ENCODE data around the gene ILF3.
A peak's percentile ranks its signal among the peaks of the same experiment; 100 is the strongest.

The ILF3 gene

DNA sequence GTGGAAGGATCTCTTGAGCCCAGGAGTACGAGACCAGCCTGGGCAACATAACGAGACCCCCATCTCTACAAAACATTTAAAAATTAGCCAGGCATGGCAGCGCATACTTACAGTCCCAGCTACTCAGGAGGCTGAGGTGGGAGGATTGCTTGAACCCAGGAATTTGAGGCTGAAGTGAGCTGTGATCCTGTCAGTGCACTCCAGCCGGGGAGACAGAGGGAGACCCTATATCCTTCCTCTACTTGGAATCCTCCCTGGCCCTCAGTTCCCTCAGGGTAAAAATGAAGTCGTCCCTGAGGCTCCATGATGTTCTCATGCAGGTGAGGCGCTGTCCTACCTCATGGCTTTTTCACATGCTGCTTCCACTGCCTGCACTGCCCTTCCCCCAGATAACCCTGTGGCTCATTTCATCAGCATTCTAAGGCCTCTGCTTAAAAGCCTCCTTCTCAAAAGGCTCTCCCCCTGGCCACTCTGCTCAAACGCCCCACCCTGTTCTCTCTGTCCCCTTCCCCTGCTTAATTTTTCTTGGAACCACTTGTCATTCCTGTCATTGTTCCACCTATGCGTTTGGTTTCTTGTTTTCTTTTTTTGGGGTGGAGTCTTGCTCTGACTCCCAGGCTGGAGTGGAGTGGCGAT is 82.9 kb downstream of the ILF3 start:
- Mint-ChIP-seq H3K27me3 (no peaks in the 10 kb centered on the region), H3K36me3 (ENCODE audit: low read depth) (peaks cover 14% of the 10 kb centered on the region), H3K4me1 (peaks cover 44% of the 10 kb centered on the region), H3K9me3 (no peaks in the 10 kb centered on the region), H3K27ac (no peak overlapping the region), H3K4me3 (no peak overlapping the region)
- no peak for DNase-seq
- ATAC-seq, result peak; percentile 7

- Mint-ChIP-seq H3K4me3 (no peak overlapping the region), H3K27me3 (no peaks in the 10 kb centered on the region)
These were observed 83.6 kb downstream of the ILF3 start for GRCh38 chr19:10737722-10738121.

GRCh38 chr19:10740798-10741197 is 86.7 kb downstream of the ILF3 start:
- H3K4me3 Mint-ChIP-seq, result no peak overlapping the region

More at GRCh38 chr19:10737722-10738121, 83.6 kb downstream of the ILF3 start:
- Mint-ChIP-seq H3K4me1 (peaks cover 49% of the 10 kb centered on the region), H3K9me3 (no peaks in the 10 kb centered on the region), H3K36me3 (ENCODE audit: low read depth) (peaks cover 14% of the 10 kb centered on the region), H3K27ac (no peak overlapping the region)
- no peak for DNase-seq
- no peak for ATAC-seq

More at GRCh38 chr19:10740798-10741197, 86.7 kb downstream of the ILF3 start:
- H3K36me3 Mint-ChIP-seq (ENCODE audit: low read depth), result peaks cover 14% of the 10 kb centered on the region
- no peaks in the 10 kb centered on the region for H3K9me3 Mint-ChIP-seq
- no peak for DNase-seq
- H3K27ac Mint-ChIP-seq, result no peak overlapping the region
- H3K4me1 Mint-ChIP-seq, result peaks cover 52% of the 10 kb centered on the region
- no peaks in the 10 kb centered on the region for H3K27me3 Mint-ChIP-seq
- no peak for ATAC-seq
